Tibial nerve (tissue), 3 donors: ENCODE measurements around the gene CPXM1.

Experiments
- POLR2A ChIP-seq, 2 donors: fragments of 450-650 bp; IDR thresholded peaks; one replicate each; pipeline ENCODE4 v1.6.1; 2017; ENCODE audit warnings: antibody characterized with exemption in 2 of 2, mild to moderate bottlenecking in 2 of 2, moderate library complexity in 2 of 2
- TF ChIP-seq, protein P1 (sequence below), 5 experiments: fragments of 200-600 bp in 3 of 5; fragments of 450-650 bp in 2 of 5; sonication (generic) in 3 of 5; IDR thresholded peaks; one replicate each; pipeline ENCODE4 v1.5.1; 2016 to 2019; ENCODE audit warnings: antibody characterized with exemption in 5 of 5, mild to moderate bottlenecking in 3 of 5, moderate library complexity in 2 of 5

DNA sequence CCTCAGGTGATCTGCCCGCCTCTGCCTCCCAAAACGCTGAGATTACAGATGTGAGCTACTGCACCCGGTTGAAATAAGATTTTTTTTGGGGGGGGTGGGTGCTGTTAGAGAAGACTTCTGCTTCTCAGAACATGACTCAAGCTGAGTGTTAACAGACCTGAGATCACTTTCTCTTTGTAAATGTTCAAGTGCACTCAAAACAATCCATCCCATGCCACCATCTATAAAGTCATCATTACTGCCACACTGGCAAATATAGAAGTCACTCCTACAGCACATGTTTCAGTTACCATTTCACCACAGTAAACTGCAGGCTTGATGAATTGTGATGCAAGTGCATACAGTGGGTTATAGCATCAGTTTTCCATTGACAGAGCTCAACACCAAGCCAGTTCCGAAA, 49.1 kb upstream of the CPXM1 start:
- TF ChIP-seq, protein P1, sequence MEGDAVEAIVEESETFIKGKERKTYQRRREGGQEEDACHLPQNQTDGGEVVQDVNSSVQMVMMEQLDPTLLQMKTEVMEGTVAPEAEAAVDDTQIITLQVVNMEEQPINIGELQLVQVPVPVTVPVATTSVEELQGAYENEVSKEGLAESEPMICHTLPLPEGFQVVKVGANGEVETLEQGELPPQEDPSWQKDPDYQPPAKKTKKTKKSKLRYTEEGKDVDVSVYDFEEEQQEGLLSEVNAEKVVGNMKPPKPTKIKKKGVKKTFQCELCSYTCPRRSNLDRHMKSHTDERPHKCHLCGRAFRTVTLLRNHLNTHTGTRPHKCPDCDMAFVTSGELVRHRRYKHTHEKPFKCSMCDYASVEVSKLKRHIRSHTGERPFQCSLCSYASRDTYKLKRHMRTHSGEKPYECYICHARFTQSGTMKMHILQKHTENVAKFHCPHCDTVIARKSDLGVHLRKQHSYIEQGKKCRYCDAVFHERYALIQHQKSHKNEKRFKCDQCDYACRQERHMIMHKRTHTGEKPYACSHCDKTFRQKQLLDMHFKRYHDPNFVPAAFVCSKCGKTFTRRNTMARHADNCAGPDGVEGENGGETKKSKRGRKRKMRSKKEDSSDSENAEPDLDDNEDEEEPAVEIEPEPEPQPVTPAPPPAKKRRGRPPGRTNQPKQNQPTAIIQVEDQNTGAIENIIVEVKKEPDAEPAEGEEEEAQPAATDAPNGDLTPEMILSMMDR (IDR thresholded peaks at IDR 0.05) = no peak
- no peak for TF ChIP-seq POLR2A (IDR thresholded peaks at IDR 0.05)
